ENCODE data around the gene RNF144A. TPM values are rescaled to one million over a fixed set of nuclear protein-coding genes. Genes with fewer than 3 reads are reported as not detected.

RNF144A gene
- total and polyA plus RNA-seq, 3 donors from 2014 or later, result 8.9 to 12.9 (median 12.6) TPM

DNA sequence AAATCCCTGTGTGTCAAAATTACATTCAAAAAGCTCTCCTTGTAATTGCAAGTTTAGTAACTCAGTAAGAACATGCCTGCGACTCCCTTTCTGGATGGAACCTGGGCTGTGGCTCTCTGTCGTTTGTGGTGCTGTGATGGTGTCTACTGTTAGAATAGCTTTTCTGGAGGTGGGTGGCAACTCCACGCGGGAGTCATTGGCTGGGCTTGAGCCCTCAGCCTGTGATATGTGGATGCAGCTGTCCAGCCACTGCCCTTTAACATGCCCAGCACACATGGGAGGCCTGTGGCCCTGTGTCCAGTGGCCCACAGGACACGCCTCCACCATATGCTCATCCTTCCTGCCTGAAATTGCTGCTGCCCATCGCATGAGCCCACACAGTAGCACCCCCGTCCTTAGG is 124.2 kb downstream of the RNF144A start:
- no peaks in the 10 kb centered on the region for H3K27me3 ChIP-seq
- H3K4me1 ChIP-seq, result no peaks in the 10 kb centered on the region
- 85 to 91% methylated on average over 7 of the region's 7 CpGs for WGBS, 2 donors
- H3K4me3 ChIP-seq, result no peak overlapping the region
- H3K36me3 ChIP-seq (ENCODE audit: low read depth, missing control alignments), result no peaks in the 10 kb centered on the region
- DNase-seq, result no peak
- TF ChIP-seq POLR2A (IDR thresholded peaks at IDR 0.05) (no peak), CTCF (IDR thresholded peaks at IDR 0.05) (no peak)
- no peak overlapping the region for H3K27ac ChIP-seq
- intact Hi-C loops (cut with DNase I; ENCODE audit: low total_unique reads), result no loop called here
- no peaks in the 10 kb centered on the region for H3K9me3 ChIP-seq

DNA sequence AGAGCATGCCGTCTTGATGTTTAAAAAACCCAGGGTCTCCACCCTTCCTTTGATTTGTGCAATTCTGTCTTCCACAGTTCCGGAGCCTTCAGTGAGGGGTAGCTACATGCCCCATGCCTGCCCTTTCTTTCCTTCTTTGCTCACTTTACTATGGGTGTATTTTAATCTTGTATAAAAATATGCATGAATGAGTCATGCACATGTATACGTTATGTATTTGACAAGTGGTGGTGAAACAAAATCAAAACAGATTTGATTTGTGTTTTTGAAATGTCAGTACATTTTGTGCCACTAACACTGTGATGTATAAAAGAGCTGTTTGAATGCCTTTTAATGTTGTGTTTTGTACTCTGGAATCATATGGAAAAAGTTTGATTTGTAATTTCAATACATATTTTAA is 126.5 kb downstream of the RNF144A start:
- DNase-seq, result no peak
- no peaks in the 10 kb centered on the region for H3K9me3 ChIP-seq
- H3K4me3 ChIP-seq, result no peak overlapping the region
- no peaks in the 10 kb centered on the region for H3K36me3 ChIP-seq (ENCODE audit: low read depth, missing control alignments)
- intact Hi-C loops (cut with DNase I; ENCODE audit: low total_unique reads), result no loop called here
- H3K27me3 ChIP-seq, result no peaks in the 10 kb centered on the region
- no peak for TF ChIP-seq CTCF (IDR thresholded peaks at IDR 0.05)
- TF ChIP-seq POLR2A (IDR thresholded peaks at IDR 0.05), result no peak
- H3K27ac ChIP-seq, result no peak overlapping the region
- 86 to 92% methylated on average over 3 of the region's 3 CpGs for WGBS, 2 donors
- no peaks in the 10 kb centered on the region for H3K4me1 ChIP-seq

GRCh38 chr2:7044253-7045250 is 127.3 kb downstream of the RNF144A start:
- TF ChIP-seq POLR2A (IDR thresholded peaks at IDR 0.05) (no peak), CTCF (IDR thresholded peaks at IDR 0.05) (peak; percentile 83 to 95 (median 85))
- Histone ChIP-seq H3K36me3 (ENCODE audit: low read depth, missing control alignments) (no peaks in the 10 kb centered on the region), H3K27ac (no peak overlapping the region), H3K9me3 (no peaks in the 10 kb centered on the region), H3K4me1 (no peaks in the 10 kb centered on the region), H3K4me3 (no peak overlapping the region), H3K27me3 (no peaks in the 10 kb centered on the region)
- peak; percentile 76 for DNase-seq
- intact Hi-C loops (cut with DNase I; ENCODE audit: low total_unique reads), result no loop called here
- WGBS, 2 donors, result 83 to 84% methylated on average over 17 of the region's 17 CpGs

- no peaks in the 10 kb centered on the region for H3K4me1 ChIP-seq
- DNase-seq, result no peak
- no peaks in the 10 kb centered on the region for H3K27me3 ChIP-seq
- no peaks in the 10 kb centered on the region for H3K36me3 ChIP-seq (ENCODE audit: low read depth, missing control alignments)
- intact Hi-C loops (cut with DNase I; ENCODE audit: low total_unique reads), result no loop called here
- H3K27ac ChIP-seq, result no peak overlapping the region
- WGBS, 2 donors, result 88 to 90% methylated on average over 15 of the region's 15 CpGs
- H3K9me3 ChIP-seq, result no peaks in the 10 kb centered on the region
- TF ChIP-seq CTCF (IDR thresholded peaks at IDR 0.05) (no peak), POLR2A (IDR thresholded peaks at IDR 0.05) (no peak)
- H3K4me3 ChIP-seq, result no peak overlapping the region
These were observed 128.7 kb downstream of the RNF144A start for GRCh38 chr2:7045601-7046590.

Data from testis (tissue), 3 donors.